Stimulated activated CD4-positive, alpha-beta T cell treated with anti-CD3 and anti-CD28 coated beads, Interleukin-1b, Interleukin-23, amount 100 ng/mL, for 48 hours (primary cell): ENCODE data around the gene SMCHD1.
"Not testable (repeated sequence)": the region's sequence is repeated elsewhere in the genome, so short reads cannot be mapped to it uniquely, and the experiment has no call there.

Experiments used
- DNase-seq: peaks from one replicate; pipeline ENCODE4 v3.0.0-alpha.2; 2020

The SMCHD1 gene

DNA sequence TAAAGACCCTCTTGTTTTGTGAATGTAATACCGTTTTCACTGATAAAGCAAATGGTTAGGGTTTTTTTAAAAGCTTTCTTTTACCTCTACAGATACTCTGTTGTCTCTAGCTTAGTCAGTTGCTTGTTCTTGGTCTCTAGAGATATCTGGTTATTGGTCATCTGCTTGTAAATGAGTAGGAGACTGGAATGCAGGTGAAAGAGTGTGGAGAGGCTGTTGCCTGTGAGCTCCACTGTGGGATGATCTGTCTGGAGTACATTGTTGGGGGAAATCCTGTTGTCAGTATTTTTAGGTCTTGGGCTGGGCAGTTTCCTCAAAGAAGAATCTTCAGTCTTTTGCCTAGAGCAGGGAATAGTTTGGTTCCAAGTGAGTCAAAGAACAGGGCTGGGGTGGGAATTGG is 67.7 kb downstream of the SMCHD1 start:
- DNase-seq = no peak

DNA sequence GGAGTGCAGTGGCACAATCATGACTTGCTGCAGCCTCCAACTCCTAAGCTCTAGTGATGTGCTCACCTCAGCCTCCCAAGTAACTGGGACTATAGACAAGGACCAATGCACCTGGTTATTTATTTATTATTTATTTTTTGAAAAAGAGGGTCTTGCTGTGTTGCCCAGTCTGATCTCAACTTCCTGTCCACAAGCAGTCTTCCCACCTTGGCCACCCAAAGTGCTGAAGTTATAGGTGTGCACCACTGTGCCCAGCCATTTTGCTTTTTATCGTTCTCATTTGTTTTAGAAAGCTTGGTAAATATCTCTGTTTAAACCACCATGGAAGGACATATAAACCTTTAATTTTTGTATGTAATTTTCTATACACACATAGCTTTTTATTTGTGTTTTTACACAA is 74.2 kb downstream of the SMCHD1 start:
- no peak for DNase-seq

DNA sequence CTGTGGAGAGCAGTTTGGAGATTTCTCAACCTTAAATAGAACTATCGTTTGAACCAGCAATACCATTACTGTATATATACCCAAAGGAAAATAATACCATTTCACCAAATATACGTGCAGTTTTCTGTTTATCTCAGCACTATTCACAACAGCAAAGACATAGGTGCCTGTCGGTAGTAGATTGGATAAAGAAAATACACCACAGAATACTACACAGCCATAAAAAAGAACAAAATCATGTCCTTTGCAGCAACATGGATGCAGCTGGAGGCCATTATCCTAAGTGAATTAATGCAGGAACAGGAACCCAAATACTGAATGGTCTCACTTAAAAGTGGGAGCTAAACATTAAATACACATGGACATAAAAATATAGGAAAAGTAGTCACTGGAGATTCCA is 81.3 kb downstream of the SMCHD1 start:
- DNase-seq = no peak

DNA sequence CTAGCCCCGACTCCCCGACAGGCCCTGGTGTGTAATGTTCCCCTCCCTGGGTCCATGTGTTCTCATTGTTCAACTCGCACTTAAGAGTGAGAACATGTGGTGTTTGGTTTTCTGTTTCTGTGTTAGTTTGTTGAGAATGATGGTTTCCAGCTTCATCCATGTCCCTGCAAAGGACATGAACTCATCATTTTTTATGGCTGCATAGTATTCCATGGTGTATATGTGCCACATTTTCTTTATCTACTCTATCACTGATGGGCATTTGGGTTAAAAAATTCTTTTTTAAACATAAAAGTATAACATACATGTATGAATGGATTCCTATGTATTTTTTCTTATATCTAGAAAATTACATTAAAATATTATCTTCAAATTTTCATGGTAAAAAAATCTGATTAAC is 84.6 kb downstream of the SMCHD1 start:
- not testable (repeated sequence) for DNase-seq

DNA sequence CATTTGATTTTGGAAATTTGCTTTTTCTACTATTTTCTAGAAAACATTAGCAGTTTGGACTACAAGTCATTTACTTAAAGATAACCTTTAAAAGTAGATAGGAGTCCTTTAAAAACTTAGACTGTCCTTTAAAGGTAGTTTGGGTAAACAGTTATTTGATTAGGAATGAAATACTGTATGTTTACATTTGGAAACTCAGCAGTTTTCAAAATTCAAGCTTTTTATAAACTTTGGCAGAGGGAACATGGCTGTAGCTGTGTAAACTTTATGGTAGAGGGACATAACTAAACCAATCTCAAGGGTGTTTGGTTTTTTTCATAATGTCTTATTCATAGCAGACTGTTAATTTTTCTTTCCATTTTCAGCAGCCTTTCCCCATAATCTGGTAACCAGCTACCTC is 90.7 kb downstream of the SMCHD1 start:
- DNase-seq = no peak

DNA sequence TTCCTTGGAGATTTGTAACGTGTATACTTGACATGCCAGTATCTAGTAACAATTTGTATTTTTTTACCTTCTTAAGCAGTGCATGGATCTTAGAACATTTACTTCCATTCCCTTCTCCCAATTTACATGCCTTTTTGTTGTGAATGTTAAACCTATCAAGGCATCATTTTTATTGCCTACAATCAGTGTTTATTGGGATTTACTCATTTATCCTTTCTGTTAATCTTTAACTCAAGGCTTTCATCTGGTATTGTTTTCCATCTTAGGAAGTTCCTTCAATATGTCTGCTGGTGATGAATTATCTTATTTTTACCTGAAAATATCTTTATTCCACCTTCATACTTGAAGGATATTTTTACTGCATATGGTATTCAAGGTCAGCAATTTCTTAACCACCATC is 102.8 kb downstream of the SMCHD1 start:
- DNase-seq = no peak

DNA sequence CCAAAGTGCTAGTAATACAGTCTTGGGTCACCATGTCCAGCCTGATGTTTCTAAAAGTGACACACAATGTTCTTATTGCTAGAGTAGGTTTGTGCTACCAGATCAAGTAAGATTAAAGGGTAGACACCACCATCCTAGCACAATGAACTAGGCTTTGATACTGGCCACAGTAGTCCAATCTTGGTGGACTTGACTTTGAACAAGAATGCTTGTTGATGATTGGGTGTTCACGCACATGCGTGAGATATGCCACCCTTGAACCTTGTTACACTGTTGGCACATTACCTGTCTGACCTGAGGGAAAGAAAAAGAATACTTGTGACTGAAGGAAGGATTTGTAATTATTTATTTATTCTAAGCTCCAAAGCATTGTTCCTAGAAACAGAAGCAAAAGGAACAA is 119.1 kb downstream of the SMCHD1 start:
- no peak for DNase-seq

DNA sequence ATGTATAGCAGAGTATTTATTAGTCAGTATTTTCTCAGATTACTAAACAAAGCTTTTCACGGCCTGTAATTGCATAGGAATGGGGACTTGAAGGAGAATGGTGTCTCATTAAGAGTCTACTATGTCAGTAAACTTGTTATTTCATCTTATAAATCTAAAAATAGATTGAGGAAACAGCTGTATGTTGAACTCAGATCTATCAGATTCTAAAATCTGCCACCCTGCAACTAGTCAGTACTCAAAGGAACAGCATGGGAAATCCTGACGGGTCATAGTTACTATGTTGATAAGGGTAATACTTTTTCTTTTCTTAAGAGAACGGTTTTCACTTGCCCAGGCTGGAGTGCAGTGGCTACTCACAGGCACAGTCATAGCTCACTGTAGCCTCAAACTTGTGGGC is 121.1 kb downstream of the SMCHD1 start:
- no peak for DNase-seq

DNA sequence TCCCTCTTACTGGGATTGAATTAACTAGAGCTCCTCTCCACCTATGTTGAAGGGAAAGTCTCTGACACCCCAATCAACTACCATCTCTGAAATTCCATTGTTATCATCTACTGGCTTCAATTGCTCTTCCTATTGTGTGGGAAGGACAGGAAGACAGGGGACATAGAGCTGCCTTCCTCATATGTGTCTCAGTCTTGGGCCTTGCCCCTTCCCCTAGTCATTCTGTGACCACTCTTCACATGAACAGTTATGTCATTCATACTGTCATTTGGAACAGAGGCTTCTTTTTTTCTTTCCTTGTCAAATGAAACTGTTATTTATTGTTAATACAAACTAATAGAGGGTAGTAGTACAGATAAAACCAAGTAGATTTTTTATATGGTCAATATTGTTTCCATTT is 121.7 kb downstream of the SMCHD1 start:
- DNase-seq = no peak

DNA sequence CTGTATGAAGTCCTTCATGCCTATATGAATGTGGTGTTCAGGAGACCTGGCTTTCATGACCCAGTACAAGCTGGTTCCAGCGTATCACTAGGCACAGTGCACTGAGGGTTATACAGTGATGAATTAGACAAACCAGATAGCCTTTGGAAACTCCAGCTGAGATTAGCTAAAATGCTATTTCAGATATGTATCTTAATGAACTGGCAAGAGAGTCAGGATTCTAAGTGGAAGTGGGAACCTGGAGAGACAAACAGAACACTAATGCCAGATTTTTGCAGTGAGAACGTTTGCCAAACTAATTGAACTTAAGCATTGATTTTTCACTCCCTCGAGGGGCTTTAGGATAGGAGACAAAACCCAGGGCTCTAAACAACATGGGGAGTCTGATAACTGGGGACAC is 125.2 kb downstream of the SMCHD1 start:
- DNase-seq = no peak

DNA sequence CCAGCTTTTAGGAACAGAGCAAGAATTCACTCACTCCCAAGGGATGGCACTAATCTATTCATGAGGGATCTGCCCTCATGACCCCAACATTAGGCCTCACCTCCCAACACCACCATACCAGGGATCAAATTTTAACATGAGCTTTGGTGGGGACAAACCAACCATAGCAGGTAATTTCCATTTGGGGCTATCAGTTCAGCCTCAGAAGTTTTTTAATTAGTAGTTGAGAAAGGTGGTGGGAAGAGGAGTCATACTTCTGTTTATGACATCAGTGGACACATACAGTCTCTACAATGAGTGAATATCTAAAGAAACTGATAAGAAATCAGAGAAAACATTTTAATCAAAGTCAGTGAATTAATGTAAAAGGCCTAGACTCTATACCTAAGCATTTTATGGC is 131.7 kb downstream of the SMCHD1 start:
- DNase-seq = no peak

DNA sequence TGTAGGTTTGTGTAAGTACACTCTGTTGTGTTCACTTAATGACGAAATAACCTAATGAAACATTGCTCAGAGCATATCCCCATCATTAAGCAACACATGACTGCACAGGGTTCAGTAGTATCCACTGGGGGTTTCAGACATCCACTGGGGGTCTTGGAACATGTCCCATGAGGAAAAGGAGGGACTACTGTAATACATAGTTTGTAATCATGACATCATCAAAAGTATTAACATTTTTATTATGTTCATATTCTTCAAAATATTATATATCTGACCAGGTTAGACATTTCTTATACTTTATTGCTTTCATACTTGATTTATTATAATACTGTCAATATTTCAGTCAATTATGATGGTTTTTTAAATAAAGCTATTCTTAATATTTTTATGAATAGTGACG is 136.9 kb downstream of the SMCHD1 start:
- no peak for DNase-seq

DNA sequence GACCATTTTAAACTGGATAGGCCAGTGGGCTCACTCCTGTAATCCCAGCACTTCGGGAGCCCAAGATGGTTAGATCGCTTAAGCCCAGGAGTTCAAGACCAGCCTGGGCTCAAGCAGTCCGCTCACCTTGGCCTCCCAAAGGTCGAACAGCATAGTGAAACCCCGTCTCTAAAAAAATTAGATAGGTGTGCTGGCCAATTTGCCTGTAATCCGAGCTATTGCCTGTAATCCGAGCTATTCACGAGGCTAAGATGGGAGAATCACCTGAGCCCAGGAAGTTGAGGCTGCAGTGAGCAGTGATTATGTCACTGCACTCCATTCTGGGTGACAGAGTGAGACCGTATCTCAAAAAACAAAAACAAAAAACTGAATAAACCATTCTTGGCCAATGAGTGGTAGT is 138.6 kb downstream of the SMCHD1 start:
- no peak for DNase-seq

DNA sequence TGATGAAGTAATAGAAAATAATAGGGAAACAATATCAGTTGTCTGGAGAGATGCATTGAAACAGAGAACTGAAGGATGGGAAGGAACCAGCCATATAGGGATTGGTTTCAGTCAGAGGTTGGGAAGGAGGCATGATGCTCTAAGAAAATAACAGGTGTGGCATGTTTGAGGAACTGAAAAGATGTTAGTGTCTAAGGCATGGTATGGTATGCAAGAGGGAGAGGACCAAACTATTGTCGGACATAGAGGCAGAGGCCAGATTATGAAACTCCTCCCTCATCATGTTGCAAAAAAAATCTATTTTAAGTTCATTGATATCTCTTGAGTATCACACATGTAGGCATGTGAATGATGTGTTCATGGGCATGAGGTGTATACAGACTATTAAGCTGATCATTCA is 142.4 kb downstream of the SMCHD1 start:
- no peak for DNase-seq

DNA sequence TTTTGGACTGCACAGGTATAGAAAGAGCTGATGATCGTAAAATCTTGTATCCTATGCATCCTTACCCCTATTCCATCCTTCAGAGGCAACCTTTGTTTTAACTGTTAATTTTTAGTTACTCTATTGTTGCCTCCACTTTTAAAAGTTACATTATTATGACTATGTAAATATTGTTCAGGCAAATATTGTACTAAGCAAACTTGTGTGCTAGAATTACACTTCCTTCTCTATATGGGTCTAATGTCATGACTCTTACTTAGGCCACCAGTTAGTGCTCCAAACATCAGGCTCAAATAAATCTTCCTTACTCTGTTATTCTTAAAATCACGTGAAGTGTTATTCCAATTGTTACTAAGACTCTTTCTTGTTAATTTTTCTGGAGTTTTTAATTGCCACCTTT is 143.8 kb downstream of the SMCHD1 start:
- no peak for DNase-seq

DNA sequence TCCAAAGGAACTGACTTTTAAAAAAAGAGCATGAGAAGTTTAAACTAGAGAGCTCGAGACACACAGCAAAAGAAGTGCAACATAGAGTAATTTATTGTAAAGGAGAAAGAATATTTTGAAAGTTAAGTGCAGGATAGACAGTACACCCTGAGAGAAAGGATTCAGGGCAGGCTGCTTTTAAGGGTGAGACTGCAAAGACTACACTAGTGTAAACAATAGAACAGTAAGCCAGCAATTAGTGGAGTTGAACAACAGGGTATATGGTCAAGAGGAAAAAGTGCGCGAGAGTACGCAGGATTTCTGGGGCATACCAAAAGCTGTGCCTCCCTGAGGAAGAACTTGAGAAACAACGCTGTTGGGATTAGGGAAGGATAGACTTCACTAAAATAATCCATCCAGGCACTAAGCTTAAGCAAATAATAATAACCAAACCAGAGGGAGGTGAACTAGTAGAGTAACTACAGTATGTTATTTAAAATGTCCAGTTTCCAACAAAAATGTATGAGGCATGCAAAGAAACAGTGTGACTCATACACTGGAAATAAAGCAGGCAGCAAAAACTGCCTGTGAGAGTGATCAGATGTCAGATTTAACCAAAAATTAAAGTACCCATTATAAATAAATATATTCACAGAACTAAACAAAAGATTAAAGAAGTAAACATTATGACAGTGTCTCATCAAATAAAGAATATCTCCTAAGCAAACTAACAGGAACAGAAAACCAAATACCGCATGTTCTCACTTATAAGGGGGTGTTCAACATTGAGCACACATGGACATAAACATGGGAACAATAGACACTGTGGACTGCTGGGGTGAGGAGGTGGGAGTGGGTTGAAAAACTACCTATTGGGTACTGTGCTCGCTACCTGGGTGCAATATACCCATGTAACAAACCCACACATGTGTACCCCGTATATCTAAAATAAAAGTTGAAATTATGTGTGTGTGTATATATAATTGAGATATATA is 150.7 kb downstream of the SMCHD1 start:
- no peak for DNase-seq

DNA sequence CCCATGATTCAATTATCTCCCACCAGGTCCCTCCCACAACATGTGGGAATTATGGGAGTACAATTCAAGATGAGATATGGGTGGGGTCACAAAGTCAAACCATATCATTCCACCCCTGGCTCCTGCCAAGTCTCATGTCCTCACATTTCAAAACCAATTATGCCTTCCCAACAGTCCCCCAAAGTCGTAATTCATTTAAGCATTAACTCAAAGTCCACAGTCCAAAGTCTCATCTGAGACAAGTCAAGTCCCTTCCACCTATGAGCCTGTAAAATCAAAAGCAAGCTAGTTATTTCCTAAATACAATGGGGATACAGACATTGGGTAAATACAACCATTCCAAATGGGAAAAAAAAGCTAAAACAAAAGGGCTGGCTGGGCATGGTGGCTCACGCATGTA is 153.1 kb downstream of the SMCHD1 start:
- DNase-seq = not testable (repeated sequence)

DNA sequence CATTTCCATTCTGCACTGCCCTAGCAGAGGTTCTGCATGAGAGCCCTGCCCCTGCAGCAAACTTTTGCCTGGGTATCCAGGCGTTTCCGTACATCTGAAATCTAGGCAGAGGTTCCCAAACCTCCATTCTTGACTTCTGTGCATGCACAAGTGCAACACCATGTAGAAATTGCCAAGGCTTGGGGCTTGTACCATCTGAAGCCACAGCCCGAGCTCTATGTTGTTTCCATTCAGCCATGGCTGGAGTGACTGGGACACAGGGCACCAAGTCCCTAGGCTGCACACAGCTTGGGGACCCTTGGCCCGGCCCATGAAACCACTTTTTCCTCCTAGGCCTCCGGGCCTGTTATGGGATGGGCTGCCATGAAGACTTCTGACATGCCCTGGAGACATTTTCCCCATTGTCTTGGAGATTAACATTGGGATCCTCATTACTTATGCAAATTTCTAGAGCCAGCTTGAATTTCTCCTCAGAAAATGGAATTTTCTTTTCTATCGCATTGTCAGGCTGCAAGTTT is 154.2 kb downstream of the SMCHD1 start:
- not testable (repeated sequence) for DNase-seq

DNA sequence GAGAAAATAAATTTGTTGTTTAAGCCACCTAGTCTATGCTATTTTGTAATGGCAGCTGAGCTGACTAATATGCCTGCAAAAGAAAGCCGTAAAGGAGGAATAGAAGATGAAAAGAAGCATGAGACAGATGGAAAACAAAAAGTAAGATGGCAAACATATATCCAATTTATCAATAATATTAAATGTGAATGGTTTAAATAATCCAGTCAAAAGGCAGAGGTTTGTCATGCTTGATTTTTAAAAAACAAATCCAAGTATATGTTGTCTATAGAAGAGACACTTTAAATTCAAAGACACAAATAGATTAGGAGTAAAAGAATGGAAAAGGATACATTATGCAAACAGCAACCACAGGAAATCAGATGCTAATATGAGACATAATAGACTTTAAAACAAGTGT is 155.9 kb downstream of the SMCHD1 start:
- no peak for DNase-seq

DNA sequence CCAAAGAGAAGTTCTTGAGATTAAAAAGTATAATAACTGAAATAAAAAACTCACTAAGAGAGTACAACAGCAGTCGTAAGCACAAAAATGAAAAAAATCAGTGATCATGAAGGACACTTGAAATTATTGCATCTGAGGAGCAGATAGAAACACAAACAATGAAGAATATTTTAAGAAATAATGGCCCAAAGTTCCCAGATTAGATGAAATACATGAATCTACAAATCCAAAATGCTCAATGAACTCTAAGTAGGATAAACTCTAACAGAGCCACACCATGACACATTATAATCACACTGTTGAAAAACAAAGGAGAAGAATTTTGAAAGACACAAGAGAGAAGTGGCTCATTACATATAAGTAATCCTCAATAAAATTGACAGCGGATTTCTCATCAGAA is 159.4 kb downstream of the SMCHD1 start:
- no peak for DNase-seq

DNA sequence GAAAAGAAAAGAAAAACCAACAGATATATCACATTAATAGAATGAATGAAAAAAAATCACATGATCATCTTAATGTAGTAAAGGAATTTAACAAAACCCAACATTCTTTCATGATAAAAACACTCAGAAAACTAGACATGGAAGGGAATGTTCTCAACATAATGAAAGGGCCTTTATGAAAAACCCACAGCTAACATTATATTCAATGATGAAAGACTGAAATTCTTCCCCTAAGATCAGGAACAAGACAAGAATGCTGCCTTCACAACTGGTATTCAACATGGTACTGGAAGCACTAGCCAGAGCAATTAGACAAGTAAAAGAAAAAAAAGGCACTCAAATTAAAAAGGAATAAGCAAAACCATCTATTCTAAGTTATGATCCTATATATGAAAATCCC is 162.8 kb downstream of the SMCHD1 start:
- DNase-seq = no peak

DNA sequence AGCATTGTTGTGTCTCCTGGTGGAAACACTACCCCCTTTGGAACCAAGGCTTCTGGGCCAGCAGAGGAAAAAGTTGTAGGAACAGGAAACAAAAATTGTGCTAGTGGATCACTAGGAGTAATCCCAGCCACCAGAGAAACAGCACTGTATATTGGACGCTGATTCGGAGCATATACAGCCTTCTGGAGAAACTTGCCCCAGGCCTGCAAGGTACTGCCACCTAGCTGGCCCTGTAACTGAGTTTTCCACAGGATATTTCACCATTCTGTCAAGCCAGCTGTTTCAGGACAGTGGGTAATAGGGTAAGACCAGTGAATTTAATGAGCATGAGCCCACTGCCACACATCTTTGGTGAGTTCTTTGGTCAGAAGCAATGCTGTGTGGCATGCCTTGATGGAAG is 166.2 kb downstream of the SMCHD1 start:
- no peak for DNase-seq

DNA sequence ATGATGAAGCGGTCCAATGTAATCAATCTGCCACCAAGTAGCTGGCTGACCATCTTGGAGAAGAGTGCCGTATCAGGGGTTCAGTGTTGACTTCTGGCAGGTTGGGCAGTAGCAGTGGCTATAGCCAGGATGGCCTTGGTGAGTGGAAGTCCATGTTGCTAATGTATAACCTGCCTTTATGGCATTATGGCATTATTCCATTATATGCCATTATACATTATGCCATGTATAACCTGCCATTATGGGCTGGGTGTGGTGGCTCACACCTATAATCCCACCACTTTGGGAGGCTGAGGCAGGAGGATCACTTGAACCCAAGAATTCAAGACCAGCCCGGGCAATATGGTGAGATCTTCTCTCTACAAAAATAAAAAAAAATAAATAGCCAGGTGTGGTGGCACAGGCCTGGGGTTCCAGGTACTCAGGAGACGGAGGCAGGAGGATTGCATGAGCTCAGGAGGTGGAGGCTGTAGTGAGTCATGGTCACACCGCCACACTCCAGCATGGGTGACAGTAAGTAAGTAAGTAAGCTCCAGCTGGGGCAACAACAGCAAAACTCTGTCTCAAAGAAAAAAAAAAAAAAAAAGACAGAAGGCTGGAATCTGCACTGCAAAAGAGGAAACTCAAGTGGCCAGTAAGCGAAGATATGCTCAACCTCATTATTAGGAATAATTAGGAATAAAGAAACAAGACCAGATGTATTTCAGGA is 166.8 kb downstream of the SMCHD1 start:
- DNase-seq = no peak

DNA sequence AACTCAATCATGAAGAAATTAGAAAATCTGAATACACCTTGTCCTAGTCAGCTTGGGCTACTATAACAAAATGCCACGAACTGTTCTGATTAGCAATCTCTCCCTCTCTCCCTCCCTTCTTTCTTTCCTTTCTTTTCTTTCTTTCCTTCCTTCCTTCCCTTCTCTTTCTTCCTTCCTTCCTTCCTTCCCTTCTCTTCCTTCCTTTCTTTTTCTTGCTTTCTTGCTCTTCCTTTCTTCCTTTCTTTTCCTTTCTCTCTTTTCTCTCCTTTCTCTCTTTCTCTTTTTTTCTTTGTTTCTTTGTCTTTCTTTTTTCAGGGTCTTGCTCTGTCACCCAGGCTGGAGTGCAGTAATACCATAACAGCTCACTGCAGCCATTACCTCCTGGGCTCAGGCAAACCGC is 167.7 kb downstream of the SMCHD1 start:
- DNase-seq = no peak
